ENCODE data around the gene ART3.
"Not testable (repeated sequence)": the region's sequence is repeated elsewhere in the genome, so short reads cannot be mapped to it uniquely, and the experiment has no call there.

ART3 gene, protein sequence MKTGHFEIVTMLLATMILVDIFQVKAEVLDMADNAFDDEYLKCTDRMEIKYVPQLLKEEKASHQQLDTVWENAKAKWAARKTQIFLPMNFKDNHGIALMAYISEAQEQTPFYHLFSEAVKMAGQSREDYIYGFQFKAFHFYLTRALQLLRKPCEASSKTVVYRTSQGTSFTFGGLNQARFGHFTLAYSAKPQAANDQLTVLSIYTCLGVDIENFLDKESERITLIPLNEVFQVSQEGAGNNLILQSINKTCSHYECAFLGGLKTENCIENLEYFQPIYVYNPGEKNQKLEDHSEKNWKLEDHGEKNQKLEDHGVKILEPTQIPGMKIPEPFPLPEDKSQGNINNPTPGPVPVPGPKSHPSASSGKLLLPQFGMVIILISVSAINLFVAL

GRCh38 chr4:76074468-76074867, at the start of gene ART3:
TSS of gene ART3 (plus strand) at chr4:76074709. CDS start at chr4:76075890, 1,181 bp downstream.
- no peak for DNase-seq (ENCODE audit: low read depth)

DNA sequence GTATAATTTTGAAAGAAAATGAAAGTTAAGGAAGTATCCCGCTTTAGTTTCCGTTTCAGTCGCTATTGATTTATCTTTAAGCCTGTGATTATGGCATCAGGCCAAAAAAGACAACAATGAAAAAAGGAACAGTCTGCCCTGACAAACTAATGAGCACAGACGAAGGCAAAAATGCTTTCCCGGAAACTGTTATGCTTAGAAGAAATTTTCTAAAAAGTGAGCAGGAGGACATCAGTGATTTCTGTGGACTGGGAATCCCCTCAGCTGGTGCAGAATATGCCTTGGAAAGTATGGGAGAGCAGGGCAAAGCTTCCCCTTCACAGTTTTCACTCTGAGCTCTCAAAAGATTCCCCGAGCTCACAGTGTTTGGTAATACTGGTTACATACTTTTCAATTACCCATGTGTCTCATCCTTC, 46.2 kb upstream of the ART3 start:
- no peak for DNase-seq (ENCODE audit: low read depth)

DNA sequence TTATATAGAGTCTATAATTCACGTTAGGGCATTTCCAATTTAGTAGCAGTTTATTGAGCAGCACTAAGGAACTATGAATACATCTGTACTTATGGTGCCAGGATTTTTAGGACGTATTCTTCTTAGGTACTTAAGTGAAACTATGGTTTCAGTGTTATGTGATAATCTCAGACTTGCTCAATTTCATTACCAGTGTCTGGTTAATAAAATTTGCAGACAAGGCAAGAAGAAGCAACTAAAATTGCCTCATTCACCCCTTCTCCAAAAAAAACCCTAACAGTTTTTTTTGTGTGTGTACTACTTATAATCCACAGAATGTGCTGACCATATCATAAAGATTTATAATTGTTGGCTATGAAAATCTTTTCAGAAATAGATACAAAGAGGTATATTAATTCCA, 45.2 kb upstream of the ART3 start:
- no peak for DNase-seq (ENCODE audit: low read depth)

GRCh38 chr4:76035141-76035540, 39.4 kb upstream of the ART3 start:
- DNase-seq (ENCODE audit: low read depth): no peak

DNA sequence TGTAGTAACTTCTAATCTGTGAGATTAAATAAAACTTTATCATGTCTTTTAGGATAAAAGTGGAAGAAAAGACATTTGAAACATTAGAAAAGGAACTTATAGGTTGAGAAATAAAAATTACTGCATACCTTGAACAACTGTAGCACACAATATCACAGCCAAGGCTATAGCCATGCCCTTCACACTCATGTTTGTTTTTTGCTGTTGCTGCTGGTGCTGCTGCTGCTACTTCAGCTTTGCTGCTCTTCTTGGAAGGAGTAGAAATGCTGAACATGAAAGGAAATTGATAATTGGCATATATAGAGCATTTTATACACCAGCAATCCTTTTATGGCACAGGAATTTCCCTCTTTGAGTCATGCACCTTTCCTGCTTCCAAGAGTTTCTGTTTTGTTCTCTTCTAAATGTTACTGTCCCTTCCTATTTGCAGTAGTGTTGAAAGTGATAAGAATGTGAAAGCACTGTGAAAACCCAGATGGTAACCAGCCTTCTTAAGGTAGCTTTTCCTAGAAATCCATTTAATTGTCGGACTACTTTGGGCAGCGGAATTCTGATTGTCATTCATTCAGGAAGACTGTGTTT, 38.6 kb upstream of the ART3 start, which contains the start of gene CXCL11:
Gene CXCL11 (minus strand): TSS at position 272 of the 582 bp plus-strand sequence. CDS start 83 bp downstream, at position 189.
- no peak for DNase-seq (ENCODE audit: low read depth)

GRCh38 chr4:76036855-76037254, 37.7 kb upstream of the ART3 start:
- no peak for DNase-seq (ENCODE audit: low read depth)

GRCh38 chr4:76042241-76042998, 32.1 kb upstream of the ART3 start:
- not testable (repeated sequence) for DNase-seq (ENCODE audit: low read depth)

DNA sequence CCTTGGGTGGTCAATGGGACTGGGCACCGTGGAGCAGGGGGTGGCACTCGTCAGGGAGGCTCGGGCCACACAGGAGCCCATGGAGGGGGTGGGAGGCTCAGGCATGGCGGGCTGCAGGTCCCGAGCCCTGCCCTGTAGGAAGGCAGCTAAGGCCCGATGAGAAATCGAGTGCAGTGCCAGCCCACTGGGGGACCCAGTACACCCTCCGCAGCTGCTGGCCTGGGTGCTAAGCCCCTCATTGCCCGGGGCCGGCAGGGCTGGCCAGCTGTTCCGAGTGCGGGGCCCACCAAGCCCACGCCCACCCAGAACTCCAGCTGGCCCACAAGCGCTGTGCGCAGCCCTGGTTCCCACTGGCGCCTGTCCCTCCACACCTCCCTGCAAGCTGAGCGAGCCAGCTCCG, 31.2 kb upstream of the ART3 start:
- DNase-seq (ENCODE audit: low read depth): not testable (repeated sequence)

GRCh38 chr4:76044686-76045085, 29.8 kb upstream of the ART3 start:
- not testable (repeated sequence) for DNase-seq (ENCODE audit: low read depth)

DNA sequence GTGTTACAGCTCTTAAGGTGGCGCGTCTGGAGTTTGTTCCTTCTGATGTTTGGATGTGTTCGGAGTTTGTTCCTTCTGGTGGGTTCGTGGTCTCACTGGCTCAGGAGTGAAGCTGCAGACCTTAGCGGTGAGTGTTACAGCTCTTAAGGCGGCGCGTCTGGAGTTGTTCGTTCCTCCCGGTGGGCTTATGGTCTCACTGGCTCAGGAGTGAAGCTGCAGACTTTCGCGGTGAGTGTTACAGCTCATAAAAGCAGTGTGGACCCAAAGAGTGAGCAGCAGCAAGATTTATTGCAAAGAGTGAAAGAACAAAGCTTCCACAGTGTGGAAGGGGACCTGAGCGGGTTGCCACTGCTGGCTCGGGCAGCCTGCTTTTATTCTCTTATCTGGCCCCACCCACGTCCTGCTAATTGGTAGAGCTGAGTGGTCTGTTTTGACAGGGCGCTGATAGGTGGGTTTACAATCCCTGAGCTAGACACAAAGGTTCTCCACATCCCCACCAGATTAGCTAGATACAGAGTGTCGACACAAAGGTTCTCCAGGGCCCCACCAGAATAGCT, 24.6 kb upstream of the ART3 start:
- not testable (repeated sequence) for DNase-seq (ENCODE audit: low read depth)

GRCh38 chr4:76050560-76051050, 23.9 kb upstream of the ART3 start:
- not testable (repeated sequence) for DNase-seq (ENCODE audit: low read depth)

DNA sequence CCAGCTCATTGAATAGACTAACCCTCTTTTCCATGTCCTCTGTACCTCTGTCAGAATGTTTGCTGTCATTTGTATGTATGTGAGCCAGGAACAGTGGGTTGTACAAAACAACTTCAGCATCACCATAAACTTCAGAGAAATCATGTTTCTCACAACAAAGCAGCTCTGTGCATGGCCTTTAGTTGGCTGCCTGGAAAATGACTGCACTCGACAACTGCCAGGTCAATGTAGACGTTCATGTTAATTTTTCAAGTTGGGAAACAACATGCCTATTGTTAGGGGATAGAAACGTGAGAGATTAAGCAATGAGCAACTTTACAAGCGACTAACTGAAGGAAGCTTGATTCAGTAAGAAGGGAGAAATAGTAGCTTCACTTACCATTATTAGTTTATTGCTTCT, 20.8 kb upstream of the ART3 start:
- DNase-seq (ENCODE audit: low read depth): no peak

GRCh38 chr4:76055016-76055415, 19.5 kb upstream of the ART3 start:
- no peak for DNase-seq (ENCODE audit: low read depth)

GRCh38 chr4:76055421-76055820, 19.1 kb upstream of the ART3 start:
- DNase-seq (ENCODE audit: low read depth): no peak

GRCh38 chr4:76058302-76058701, 16.2 kb upstream of the ART3 start:
- no peak for DNase-seq (ENCODE audit: low read depth)

DNA sequence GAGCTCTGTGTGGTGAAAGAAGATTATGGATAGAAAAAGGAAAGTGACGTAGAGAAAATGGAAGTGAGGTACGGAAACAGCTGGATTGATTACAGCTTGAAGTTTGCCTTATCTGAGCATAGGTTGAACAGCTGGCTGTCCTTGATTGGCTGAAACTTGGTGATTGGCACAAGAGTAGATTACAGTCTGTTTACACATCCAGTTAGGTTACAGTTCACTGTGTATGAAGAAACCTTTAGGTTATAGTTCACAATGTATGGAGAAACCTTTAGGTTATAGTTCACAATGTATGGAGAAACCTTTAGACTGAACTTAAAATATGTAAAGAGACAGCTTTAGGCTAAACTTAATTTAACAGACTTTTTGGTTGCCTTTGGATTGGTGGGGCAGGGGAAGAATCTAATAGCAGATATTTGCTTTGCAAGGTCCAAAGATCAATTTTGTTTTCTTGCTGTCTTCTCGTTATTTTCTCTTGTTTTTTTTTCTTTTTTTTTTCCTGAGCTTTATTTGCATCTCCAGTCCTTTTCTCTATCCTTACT, 15.6 kb upstream of the ART3 start:
- no peak for DNase-seq (ENCODE audit: low read depth)

DNA sequence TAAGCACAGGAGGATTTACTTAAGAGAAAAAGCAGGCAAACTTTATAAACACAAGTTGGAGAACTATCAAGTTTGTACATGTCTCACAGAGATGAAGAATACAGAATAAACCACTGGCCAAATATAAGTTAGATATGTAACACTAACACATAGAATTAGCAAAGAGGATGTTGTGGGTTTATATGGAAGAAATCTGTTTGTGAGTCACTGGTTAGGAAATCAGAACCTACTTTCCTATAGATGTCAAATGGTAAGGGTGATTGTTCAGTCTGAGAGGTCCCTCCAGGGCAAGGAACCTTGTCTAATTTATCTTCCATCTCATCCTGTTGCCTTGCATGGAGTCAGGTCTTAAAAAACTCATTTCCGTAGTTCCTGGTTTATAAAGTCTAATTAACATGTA, 14.8 kb upstream of the ART3 start:
- no peak for DNase-seq (ENCODE audit: low read depth)

DNA sequence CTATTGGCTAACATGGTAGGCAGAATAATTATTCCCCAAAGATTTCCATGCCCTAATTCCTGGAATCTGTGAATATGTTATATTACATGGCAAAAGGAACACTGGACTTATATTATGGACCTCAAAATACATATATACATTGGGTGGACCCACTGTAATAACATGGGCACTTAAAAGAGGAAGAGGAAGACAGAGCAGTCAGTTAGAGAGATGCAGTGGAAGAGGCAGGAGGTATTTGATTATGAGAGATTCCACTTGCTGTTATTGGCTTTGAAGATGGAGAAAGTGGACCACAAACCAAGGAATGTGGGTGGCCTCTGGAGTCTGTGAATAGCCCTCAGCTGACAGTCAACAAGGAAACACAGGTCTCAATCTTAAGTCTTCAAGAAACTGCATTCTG, 14.0 kb upstream of the ART3 start:
- no peak for DNase-seq (ENCODE audit: low read depth)

DNA sequence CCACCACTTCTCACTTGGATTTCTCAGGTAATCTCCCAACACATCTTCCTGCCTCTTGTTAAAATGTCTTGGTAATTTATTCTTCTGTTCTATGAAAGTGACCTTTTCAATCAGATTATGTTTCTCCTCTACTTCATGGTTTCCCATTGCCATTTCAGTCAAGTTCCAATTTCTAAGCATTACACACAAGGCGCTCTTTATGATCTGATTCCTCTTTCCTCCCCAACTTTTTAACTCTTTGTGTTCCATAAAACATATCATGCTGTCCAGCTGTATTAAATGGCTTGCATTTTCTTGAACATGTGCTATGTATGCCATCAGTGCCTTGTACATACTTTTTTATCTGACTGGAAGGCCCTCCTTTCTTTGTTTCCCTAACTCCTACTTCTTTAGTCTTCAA, 13.1 kb upstream of the ART3 start:
- no peak for DNase-seq (ENCODE audit: low read depth)

DNA sequence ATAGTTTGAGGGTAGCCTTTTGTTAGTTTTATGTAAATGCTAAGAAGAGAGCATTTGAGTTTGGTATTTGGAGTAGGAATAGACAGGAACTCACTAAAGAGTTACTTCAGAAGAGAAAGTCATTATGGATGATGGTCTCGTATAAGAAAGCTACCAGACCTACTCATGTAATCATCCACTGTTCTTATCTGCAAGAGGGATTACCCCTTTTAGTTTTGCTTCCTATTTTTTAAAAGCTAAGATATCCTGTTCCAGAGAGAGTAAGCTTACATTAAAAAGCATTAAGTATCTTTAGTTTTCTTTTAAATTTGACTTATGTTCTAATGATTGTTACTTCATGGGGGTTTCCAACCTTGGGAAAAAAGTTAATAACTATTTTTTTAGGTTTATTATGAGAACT, 12.5 kb upstream of the ART3 start:
- no peak for DNase-seq (ENCODE audit: low read depth)

- no peak for DNase-seq (ENCODE audit: low read depth)
These were observed 8.0 kb upstream of the ART3 start for GRCh38 chr4:76066546-76066945.

- DNase-seq (ENCODE audit: low read depth): peak; percentile 15
These were observed 6.7 kb upstream of the ART3 start for GRCh38 chr4:76067652-76068286.
